Stomach (tissue), 4 donors: Measurements from ENCODE around the gene PVALEF.

Experiments used
- CTCF ChIP-seq, 7 experiments: fragments of 450-650 bp in 4 of 7; fragments of 200-600 bp in 3 of 7; sonication (generic) in 3 of 7; IDR thresholded peaks; one replicate each; pipeline ENCODE4 v1.5.1; 2016 to 2019; ENCODE audit warnings: antibody characterized with exemption in 7 of 7, control low read depth in 2 of 7, mild to moderate bottlenecking in 1 of 7
- EP300 ChIP-seq: sonication (generic); formaldehyde crosslinking; IDR thresholded peaks from one replicate; pipeline ENCODE4 v1.6.1; 2017; ENCODE audit warnings: antibody characterized with exemption

- TF ChIP-seq CTCF (IDR thresholded peaks at IDR 0.05): no peak
- TF ChIP-seq EP300: no peak
Measured at GRCh38 chr17:81161536-81161935, 3.8 kb upstream of the PVALEF start.
